Endothelial cell of umbilical vein (primary cell): ENCODE data around the gene PLBD2. TPM values are rescaled to one million over a fixed set of nuclear protein-coding genes. Genes with fewer than 3 reads are reported as not detected.

Experiments
- BruUV-seq: library from RNA; stranded (reverse); fragments of 400-500 nt; replicated peaks from 2 replicates; lab custom pipeline; 2021; lab: Mats Ljungman, UMichigan
- CTCF ChIA-PET: fragments of 300-600, 350-600 bp; sonication (Branson Sonifier 250); formaldehyde crosslinking; loops from one replicate; lab custom pipeline; 2021; ENCODE audit warnings: antibody characterized with exemption, inconsistent platforms; lab: Charles Lee
- POLR2A ChIA-PET: fragments of 300-600, 350-600 bp; sonication (Branson Sonifier 250); formaldehyde crosslinking; loops from one replicate; lab custom pipeline; 2021; ENCODE audit warnings: antibody characterized with exemption, inconsistent platforms; lab: Charles Lee
- DNase-seq: peaks from one replicate; pipeline ENCODE4 v3.0.0-alpha.2; 2011; ENCODE audit warnings: low read depth, low spot score
- FAIRE-seq: peaks from 2 replicates; lab custom pipeline; 2011; peaks lifted over from hg19 to GRCh38; lab: Jason Lieb, UNC
- H2AFZ ChIP-seq: 2 replicates; pipeline ENCODE4 v1.6.0; 2012; ENCODE audit warnings: low read depth, low read length, control low read depth, inconsistent platforms
- H3K27ac ChIP-seq: 2 replicates; pipeline ENCODE4 v1.5.1; 2011; ENCODE audit warnings: low read depth, mild to moderate bottlenecking, control low read depth, low read length, moderate library complexity; ENCODE audit not compliant: insufficient read depth
- H3K27me3 ChIP-seq, 2 experiments: 2 replicates each; pipeline versions ENCODE4 v1.6.0 to v1.6.1; 2011; ENCODE audit warnings: low read length in 2 of 2, mixed read lengths in 1 of 2; ENCODE audit not compliant: control insufficient read depth in 2 of 2, insufficient read depth in 2 of 2
- H3K36me3 ChIP-seq, 2 experiments: 2 replicates in 1 of 2; 3 replicates in 1 of 2; pipeline ENCODE4 v1.5.1; 2011; ENCODE audit warnings: low read length in 2 of 2, mild to moderate bottlenecking in 1 of 2, moderate library complexity in 1 of 2; ENCODE audit not compliant: control insufficient read depth in 2 of 2, insufficient read depth in 2 of 2; ENCODE audit errors: extremely low read depth in 1 of 2
- H3K4me1 ChIP-seq: 3 replicates; pipeline ENCODE4 v1.5.1; 2011; ENCODE audit warnings: mild to moderate bottlenecking, low read length; ENCODE audit not compliant: control insufficient read depth, insufficient read depth; ENCODE audit errors: extremely low read depth
- H3K4me2 ChIP-seq: 2 replicates; pipeline ENCODE4 v1.6.1; 2011; ENCODE audit warnings: low read length, control low read depth, mixed read lengths; ENCODE audit not compliant: insufficient read depth
- H3K4me3 ChIP-seq, 3 experiments: fragments of 200-600 bp in 1 of 3; sonication (generic), shearing (Covaris generic) in 1 of 3; replicated peaks in 1 of 3; 2 replicates each; pipeline ENCODE4 v1.5.1; 2011 to 2016; ENCODE audit warnings: control low read depth in 3 of 3, low read length in 3 of 3, mild to moderate bottlenecking in 2 of 3, inconsistent platforms in 1 of 3, low read depth in 1 of 3, moderate library complexity in 1 of 3; ENCODE audit not compliant: insufficient read depth in 1 of 3
- H3K79me2 ChIP-seq: 2 replicates; pipeline ENCODE4 v1.6.0; 2012; ENCODE audit warnings: low read length, inconsistent platforms; ENCODE audit not compliant: control insufficient read depth, insufficient read depth
- H3K9ac ChIP-seq: replicated peaks from 2 replicates; pipeline ENCODE3; 2011; ENCODE audit warnings: low read length, control low read depth; ENCODE audit not compliant: insufficient read depth; ENCODE audit errors: extremely low read depth
- H3K9me1 ChIP-seq: replicated peaks from 3 replicates; pipeline ENCODE4 v1.6.0; 2011; ENCODE audit warnings: mild to moderate bottlenecking, low read length; ENCODE audit not compliant: control insufficient read depth, insufficient read depth; ENCODE audit errors: extremely low read depth
- H3K9me3 ChIP-seq: replicated peaks from 2 replicates; pipeline ENCODE4 v1.5.1; 2012; ENCODE audit warnings: low read length, inconsistent platforms; ENCODE audit not compliant: control insufficient read depth, insufficient read depth
- H4K20me1 ChIP-seq: replicated peaks from 2 replicates; pipeline ENCODE3; 2011; ENCODE audit warnings: mild to moderate bottlenecking, low read length; ENCODE audit not compliant: control insufficient read depth, insufficient read depth; ENCODE audit errors: extremely low read depth
- EZH2 ChIP-seq: IDR thresholded peaks from 2 replicates; pipeline ENCODE4 v1.6.1; 2012; ENCODE audit warnings: borderline replicate concordance, low read depth, mild to moderate bottlenecking, moderate library complexity, low read length, inconsistent platforms; ENCODE audit not compliant: severe bottlenecking
- FOS ChIP-seq: IDR thresholded peaks from 2 replicates; pipeline ENCODE4 v1.6.1; 2011; ENCODE audit warnings: mild to moderate bottlenecking, low read length, moderate library complexity, borderline replicate concordance; ENCODE audit not compliant: insufficient read depth
- GATA2 ChIP-seq: IDR thresholded peaks from 2 replicates; pipeline ENCODE4 v1.7.0; 2011; ENCODE audit warnings: low read depth, mild to moderate bottlenecking, moderate library complexity, mixed read lengths, low read length; ENCODE audit not compliant: insufficient read length, insufficient read depth
- JUN ChIP-seq: IDR thresholded peaks from 2 replicates; pipeline ENCODE4 v1.6.1; 2011; ENCODE audit warnings: borderline replicate concordance, low read depth; ENCODE audit not compliant: insufficient read length, insufficient read depth
- MYC ChIP-seq: IDR thresholded peaks from one replicate; pipeline ENCODE4 v1.6.1; 2011; ENCODE audit warnings: mild to moderate bottlenecking, low read depth, low read length
- POLR2A ChIP-seq: IDR thresholded peaks from 2 replicates; pipeline ENCODE4 v1.6.1; 2012; ENCODE audit warnings: low read depth, mild to moderate bottlenecking, control low read depth, low read length
- POLR2AphosphoS5 ChIP-seq: IDR thresholded peaks from 2 replicates; pipeline ENCODE4 v1.6.1; 2012; ENCODE audit warnings: low read depth, mild to moderate bottlenecking, control low read depth, low read length, moderate library complexity; ENCODE audit not compliant: insufficient read depth
- dilution Hi-C: fragments of 300-500 bp; cut with MboI; formaldehyde crosslinking; loops from one replicate; pipeline ENCODE4 v1.15.0; 2019; ENCODE audit warnings: low sequenced_read_pairs; ENCODE audit not compliant: extremely low pct_ligation_motif_present
- intact Hi-C: fragments of 100-400 bp; cut with micrococcal nuclease; formaldehyde crosslinking; loops from one replicate; pipeline ENCODE4 v1.10.0; 2022
- polyA plus RNA-seq, 4 experiments: library from polyadenylated mRNA; depleted of rRNA in 3 of 4; stranded (reverse) in 3 of 4; unstranded in 1 of 4; fragments of >200 nt; gene quantifications; 2 replicates each; pipeline versions ENCODE4 v1.2.1 to v1.2.3, GENCODE V29; 2011 to 2012; ENCODE audit warnings: missing spikeins in 1 of 4
- total RNA-seq: library from RNA; stranded (reverse); gene quantifications from 2 replicates; pipeline ENCODE4 v1.2.3, GENCODE V29; 2021
- TF ChIP-seq, protein P1 (sequence below): IDR thresholded peaks from 2 replicates; pipeline ENCODE4 v1.6.1; 2011; ENCODE audit not compliant: insufficient read depth, insufficient read length
- TF ChIP-seq, protein P2 (sequence below), 2 donors: IDR thresholded peaks; 1 replicate in 1 of 2; 2 replicates in 1 of 2; pipeline ENCODE4 v1.5.1; 2011; ENCODE audit warnings: low read length in 2 of 2, mild to moderate bottlenecking in 2 of 2, moderate library complexity in 2 of 2, control low read depth in 1 of 2, inconsistent platforms in 1 of 2, low read depth in 1 of 2; ENCODE audit not compliant: insufficient read depth in 1 of 2; ENCODE audit errors: extremely low read depth in 1 of 2

Gene PLBD2
- total and polyA plus RNA-seq, 2 donors (not counting 3 experiments of a cell fraction or from before 2014, with no cell fraction given) = 24.4 to 46.8 TPM

DNA sequence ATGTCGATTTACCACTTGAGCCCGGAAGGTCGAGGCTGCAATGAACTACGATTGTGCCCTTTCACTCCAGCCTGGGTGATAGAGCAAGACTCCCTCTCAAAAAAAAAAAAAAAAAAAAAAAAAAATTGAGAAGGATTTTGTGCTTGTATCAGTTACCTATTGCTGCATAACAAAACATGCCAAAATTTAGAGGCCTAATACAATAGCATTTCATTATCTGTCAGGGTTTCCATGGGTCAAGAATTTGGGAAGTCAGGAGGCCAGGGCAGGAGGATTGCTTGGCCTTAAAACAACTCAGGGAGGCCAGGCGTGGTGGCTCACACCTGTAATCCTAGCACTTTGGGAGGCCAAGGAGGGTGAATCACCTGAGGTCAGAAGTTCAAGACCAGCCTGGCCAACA is 18.8 kb upstream of the PLBD2 start:
- POLR2A ChIA-PET = no interaction called here

More for the DNA sequence above, 18.8 kb upstream of the PLBD2 start:
- CTCF ChIA-PET = interaction anchor here (0.7 to 1.6 kb wide), 4 partner anchors 16 to 521 kb away, joined by 3 to 4 read pairs (median 3); no protein-coding TSS in a partner anchor
- H3K36me3 ChIP-seq = no peaks in the 10 kb centered on the region
- H3K4me1 ChIP-seq = peaks cover 3% of the 10 kb centered on the region
- no peak for DNase-seq
- intact Hi-C loops (loop anchor here (10.0 kb wide), 1 partner anchor 115 kb away; the partner anchor contains the start of gene TPCN1), dilution Hi-C loops (no loop called here)
- FAIRE-seq = no peak
- BruUV-seq = no TSS peak
- no peaks in the 10 kb centered on the region for H4K20me1 ChIP-seq
- H3K4me2 ChIP-seq = no peak overlapping the region
- H2AFZ ChIP-seq = no peak overlapping the region
- H3K79me2 ChIP-seq = peaks cover 1% of the 10 kb centered on the region
- TF ChIP-seq POLR2AphosphoS5 (no peak), JUN (no peak), POLR2A (no peak), GATA2 (no peak), FOS (no peak), EZH2 (no peak), MYC (no peak)
- TF ChIP-seq, protein P1, sequence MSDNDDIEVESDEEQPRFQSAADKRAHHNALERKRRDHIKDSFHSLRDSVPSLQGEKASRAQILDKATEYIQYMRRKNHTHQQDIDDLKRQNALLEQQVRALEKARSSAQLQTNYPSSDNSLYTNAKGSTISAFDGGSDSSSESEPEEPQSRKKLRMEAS = no peak
- TF ChIP-seq, protein P2, sequence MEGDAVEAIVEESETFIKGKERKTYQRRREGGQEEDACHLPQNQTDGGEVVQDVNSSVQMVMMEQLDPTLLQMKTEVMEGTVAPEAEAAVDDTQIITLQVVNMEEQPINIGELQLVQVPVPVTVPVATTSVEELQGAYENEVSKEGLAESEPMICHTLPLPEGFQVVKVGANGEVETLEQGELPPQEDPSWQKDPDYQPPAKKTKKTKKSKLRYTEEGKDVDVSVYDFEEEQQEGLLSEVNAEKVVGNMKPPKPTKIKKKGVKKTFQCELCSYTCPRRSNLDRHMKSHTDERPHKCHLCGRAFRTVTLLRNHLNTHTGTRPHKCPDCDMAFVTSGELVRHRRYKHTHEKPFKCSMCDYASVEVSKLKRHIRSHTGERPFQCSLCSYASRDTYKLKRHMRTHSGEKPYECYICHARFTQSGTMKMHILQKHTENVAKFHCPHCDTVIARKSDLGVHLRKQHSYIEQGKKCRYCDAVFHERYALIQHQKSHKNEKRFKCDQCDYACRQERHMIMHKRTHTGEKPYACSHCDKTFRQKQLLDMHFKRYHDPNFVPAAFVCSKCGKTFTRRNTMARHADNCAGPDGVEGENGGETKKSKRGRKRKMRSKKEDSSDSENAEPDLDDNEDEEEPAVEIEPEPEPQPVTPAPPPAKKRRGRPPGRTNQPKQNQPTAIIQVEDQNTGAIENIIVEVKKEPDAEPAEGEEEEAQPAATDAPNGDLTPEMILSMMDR (IDR thresholded peaks at IDR 0.05; ENCODE audit: extremely low read depth in 1 of 2, insufficient read depth in 1 of 2, low read depth in 1 of 2, low read length in 2 of 2) = no peak
- H3K27me3 ChIP-seq = no peaks in the 10 kb centered on the region
- no peaks in the 10 kb centered on the region for H3K9me3 ChIP-seq
- no peak overlapping the region for H3K9ac ChIP-seq
- no peak overlapping the region for H3K27ac ChIP-seq
- no peak overlapping the region for H3K4me3 ChIP-seq
- H3K9me1 ChIP-seq = no peaks in the 10 kb centered on the region
